Fibroblast of lung (primary cell): ENCODE results near the gene SPACA7. TPM values are rescaled to one million over a fixed set of nuclear protein-coding genes. Genes with fewer than 3 reads are reported as not detected.

Source experiments
- DNase-seq, 2 donors: peaks; one replicate each; pipeline versions ENCODE4 v3.0.0 to v3.0.0-alpha.2; 2010; ENCODE audit warnings: low read depth in 2 of 2
- H2AFZ ChIP-seq: 2 replicates; pipeline ENCODE4 v1.5.1; 2012; ENCODE audit warnings: low read length, control low read depth, inconsistent platforms
- H3K27ac ChIP-seq: 2 replicates; pipeline ENCODE4 v1.5.1; 2011; ENCODE audit warnings: low read length, control low read depth; ENCODE audit not compliant: insufficient read depth
- H3K27me3 ChIP-seq: 2 replicates; pipeline ENCODE4 v1.5.1; 2011; ENCODE audit warnings: mild to moderate bottlenecking, low read length; ENCODE audit not compliant: control insufficient read depth, insufficient read depth
- H3K36me3 ChIP-seq: 2 replicates; pipeline ENCODE4 v1.5.1; 2011; ENCODE audit warnings: low read length; ENCODE audit not compliant: control insufficient read depth, insufficient read depth
- H3K4me1 ChIP-seq: 2 replicates; pipeline ENCODE4 v1.5.1; 2011; ENCODE audit warnings: low read length; ENCODE audit not compliant: control insufficient read depth, insufficient read depth; ENCODE audit errors: extremely low read depth
- H3K4me2 ChIP-seq: 2 replicates; pipeline ENCODE4 v1.5.1; 2011; ENCODE audit warnings: low read length, control low read depth; ENCODE audit not compliant: insufficient read depth; ENCODE audit errors: extremely low read depth
- H3K4me3 ChIP-seq, 4 experiments: fragments of 200-600 bp in 1 of 4; sonication (generic) in 1 of 4; replicated peaks in 1 of 4; 2 replicates each; pipeline ENCODE4 v1.5.1; 2011 to 2016; ENCODE audit warnings: low read length in 4 of 4, low read depth in 3 of 4, mild to moderate bottlenecking in 3 of 4, control low read depth in 2 of 4, inconsistent platforms in 1 of 4, mixed read lengths in 1 of 4; ENCODE audit not compliant: insufficient read depth in 1 of 4; ENCODE audit errors: control extremely low read depth in 1 of 4
- H3K79me2 ChIP-seq: 2 replicates; pipeline ENCODE4 v1.5.1; 2012; ENCODE audit warnings: mild to moderate bottlenecking, low read length, inconsistent platforms; ENCODE audit not compliant: control insufficient read depth, insufficient read depth
- H3K9ac ChIP-seq: 2 replicates; pipeline ENCODE4 v1.5.1; 2011; ENCODE audit warnings: mild to moderate bottlenecking, low read length, control low read depth; ENCODE audit not compliant: insufficient read depth
- H3K9me3 ChIP-seq: 2 replicates; pipeline ENCODE4 v1.5.1; 2012; ENCODE audit warnings: low read depth, low read length; ENCODE audit not compliant: control insufficient read depth, insufficient read depth
- H4K20me1 ChIP-seq: 2 replicates; pipeline ENCODE4 v1.5.1; 2011; ENCODE audit warnings: low read length; ENCODE audit not compliant: control insufficient read depth, insufficient read depth; ENCODE audit errors: extremely low read depth
- EZH2 ChIP-seq: IDR thresholded peaks from 2 replicates; pipeline ENCODE4 v1.5.1; 2012; ENCODE audit warnings: low read length, control low read depth, mild to moderate bottlenecking; ENCODE audit errors: missing control alignments
- polyA plus RNA-seq, 2 donors: library from polyadenylated mRNA; depleted of rRNA in 1 of 2; stranded (reverse) in 1 of 2; unstranded in 1 of 2; fragments of >200 nt; gene quantifications; 2 replicates each; pipeline ENCODE4 v1.2.1, GENCODE V29; 2011 to 2012; ENCODE audit warnings: missing spikeins in 1 of 2
- total RNA-seq: library from RNA; depleted of rRNA; stranded (reverse); fragments of >200 nt; gene quantifications from 2 replicates; pipeline ENCODE4 v1.2.1, GENCODE V29; 2014
- TF ChIP-seq, protein P1 (sequence below), 2 donors: IDR thresholded peaks in 1 of 2; conservative IDR thresholded peaks in 1 of 2; 1 replicate in 1 of 2; 2 replicates in 1 of 2; pipeline ENCODE4 v1.5.1; 2011 to 2012; ENCODE audit warnings: low read length in 2 of 2, control low read depth in 1 of 2, inconsistent platforms in 1 of 2, low read depth in 1 of 2, mild to moderate bottlenecking in 1 of 2

Gene SPACA7
- total and polyA plus RNA-seq, 2 donors (not counting 1 experiment from before 2014, with no cell fraction given), result not detected

DNA sequence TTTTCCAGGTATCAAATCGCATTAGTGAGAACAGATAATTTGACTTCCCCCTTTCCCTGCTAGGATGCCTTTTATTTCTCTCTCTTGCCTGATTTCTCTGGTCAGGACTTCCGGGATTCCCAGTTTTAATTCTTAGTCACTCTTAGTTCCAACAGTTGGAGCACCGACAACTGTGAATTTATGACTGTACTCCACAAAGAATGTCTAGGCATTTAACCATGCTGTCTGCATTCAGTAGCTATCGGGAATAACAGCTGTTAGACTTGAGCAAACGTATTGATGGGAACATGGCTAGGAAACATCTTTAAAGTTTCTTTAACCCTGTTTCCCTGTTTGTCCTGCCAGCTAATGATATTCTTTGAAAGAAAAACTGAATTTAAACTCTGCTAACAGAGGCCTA is 14.1 kb upstream of the SPACA7 start:
- Histone ChIP-seq H2AFZ (no peak overlapping the region), H3K9me3 (no peaks in the 10 kb centered on the region), H3K36me3 (no peaks in the 10 kb centered on the region), H3K9ac (no peak overlapping the region), H3K79me2 (no peaks in the 10 kb centered on the region), H3K27ac (no peak overlapping the region), H3K4me3 (no peak overlapping the region), H3K4me1 (no peaks in the 10 kb centered on the region), H3K4me2 (no peak overlapping the region), H4K20me1 (no peaks in the 10 kb centered on the region), H3K27me3 (no peaks in the 10 kb centered on the region)
- DNase-seq, result no peak
- TF ChIP-seq EZH2, result no peak
- TF ChIP-seq, protein P1, sequence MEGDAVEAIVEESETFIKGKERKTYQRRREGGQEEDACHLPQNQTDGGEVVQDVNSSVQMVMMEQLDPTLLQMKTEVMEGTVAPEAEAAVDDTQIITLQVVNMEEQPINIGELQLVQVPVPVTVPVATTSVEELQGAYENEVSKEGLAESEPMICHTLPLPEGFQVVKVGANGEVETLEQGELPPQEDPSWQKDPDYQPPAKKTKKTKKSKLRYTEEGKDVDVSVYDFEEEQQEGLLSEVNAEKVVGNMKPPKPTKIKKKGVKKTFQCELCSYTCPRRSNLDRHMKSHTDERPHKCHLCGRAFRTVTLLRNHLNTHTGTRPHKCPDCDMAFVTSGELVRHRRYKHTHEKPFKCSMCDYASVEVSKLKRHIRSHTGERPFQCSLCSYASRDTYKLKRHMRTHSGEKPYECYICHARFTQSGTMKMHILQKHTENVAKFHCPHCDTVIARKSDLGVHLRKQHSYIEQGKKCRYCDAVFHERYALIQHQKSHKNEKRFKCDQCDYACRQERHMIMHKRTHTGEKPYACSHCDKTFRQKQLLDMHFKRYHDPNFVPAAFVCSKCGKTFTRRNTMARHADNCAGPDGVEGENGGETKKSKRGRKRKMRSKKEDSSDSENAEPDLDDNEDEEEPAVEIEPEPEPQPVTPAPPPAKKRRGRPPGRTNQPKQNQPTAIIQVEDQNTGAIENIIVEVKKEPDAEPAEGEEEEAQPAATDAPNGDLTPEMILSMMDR (conservative IDR thresholded peaks at IDR 0.05 in 1 of 2, IDR thresholded peaks at IDR 0.05 in 1 of 2; ENCODE audit: low read depth in 1 of 2, low read length in 2 of 2), result no peak

DNA sequence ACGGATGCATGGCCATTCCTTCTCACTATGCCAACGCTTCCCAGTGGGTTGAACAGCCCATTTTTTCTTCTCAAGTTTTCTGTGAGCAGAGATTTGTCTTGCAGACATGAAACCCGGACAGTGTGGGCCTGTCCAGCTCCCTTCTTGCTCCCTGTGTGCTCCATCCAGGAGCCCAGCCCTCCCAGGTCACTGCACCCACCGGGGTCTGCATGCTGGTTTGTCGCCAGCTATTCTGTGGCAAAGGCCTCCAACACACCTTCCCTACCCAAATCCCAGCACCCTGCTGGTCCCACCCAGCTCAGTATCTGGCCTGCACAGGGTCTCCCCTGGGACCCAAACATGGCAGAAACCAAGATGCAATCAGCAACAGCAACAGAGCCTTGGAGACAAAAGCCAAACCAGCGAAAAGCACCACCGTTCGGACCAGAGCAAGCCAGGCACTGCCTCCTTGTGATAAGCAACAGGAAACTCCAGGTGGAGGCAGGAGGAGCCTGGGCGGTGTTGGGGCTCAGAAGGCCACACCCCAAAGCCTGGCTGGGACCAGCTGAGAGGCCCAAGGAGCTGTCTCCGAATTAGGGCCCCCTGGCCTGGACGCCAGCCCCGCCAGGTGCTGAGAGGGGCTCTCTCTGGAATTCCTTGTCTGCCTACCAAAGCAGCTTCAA is 12.2 kb upstream of the SPACA7 start:
- Histone ChIP-seq H3K36me3 (no peaks in the 10 kb centered on the region), H3K9me3 (no peaks in the 10 kb centered on the region), H3K4me3 (no peak overlapping the region), H3K4me2 (no peak overlapping the region), H3K27me3 (no peaks in the 10 kb centered on the region), H2AFZ (no peak overlapping the region), H3K79me2 (no peaks in the 10 kb centered on the region), H3K27ac (no peak overlapping the region), H4K20me1 (no peaks in the 10 kb centered on the region), H3K9ac (no peak overlapping the region), H3K4me1 (no peaks in the 10 kb centered on the region)
- TF ChIP-seq, protein P1 (conservative IDR thresholded peaks at IDR 0.05 in 1 of 2, IDR thresholded peaks at IDR 0.05 in 1 of 2; ENCODE audit: low read depth in 1 of 2, low read length in 2 of 2), result no peak
- TF ChIP-seq EZH2, result no peak
- no peak for DNase-seq

DNA sequence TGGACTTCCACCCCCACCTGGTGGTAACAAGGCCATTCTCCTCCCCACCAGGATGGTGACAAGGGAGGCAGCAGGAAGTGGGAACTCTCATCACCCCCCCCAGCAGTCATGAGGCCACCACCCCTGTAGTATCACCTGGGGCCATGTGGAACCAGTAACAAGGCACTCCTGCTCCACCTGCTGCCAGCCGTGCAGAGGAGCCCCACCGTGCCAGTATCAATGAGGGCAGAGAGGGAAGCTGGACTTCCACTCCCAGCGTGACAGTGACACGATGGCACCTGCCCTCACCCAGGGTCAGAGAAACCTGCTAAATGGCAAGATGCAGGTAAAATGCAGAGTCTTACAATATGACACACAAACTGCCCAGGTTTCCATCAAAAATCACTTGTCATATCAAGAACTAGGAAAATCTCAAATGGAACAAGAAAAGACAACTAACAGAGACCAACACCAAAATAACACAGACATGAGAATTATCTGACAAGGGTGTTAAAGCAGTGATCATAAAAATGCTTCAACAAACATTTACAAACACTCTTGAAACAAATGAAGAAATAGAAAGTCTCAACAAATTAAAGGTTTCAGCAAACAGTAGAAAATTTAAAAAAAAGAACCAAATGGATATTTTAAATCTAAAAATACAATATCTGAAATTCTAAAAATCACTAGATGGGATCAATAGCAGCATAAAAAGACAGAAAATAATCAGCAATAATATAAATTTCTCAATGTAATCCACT is 9.1 kb upstream of the SPACA7 start:
- no peaks in the 10 kb centered on the region for H3K36me3 ChIP-seq
- no peak overlapping the region for H3K9ac ChIP-seq
- H3K4me1 ChIP-seq, result no peaks in the 10 kb centered on the region
- H3K79me2 ChIP-seq, result no peaks in the 10 kb centered on the region
- no peaks in the 10 kb centered on the region for H3K27me3 ChIP-seq
- H4K20me1 ChIP-seq, result no peaks in the 10 kb centered on the region
- no peak for DNase-seq
- no peak for TF ChIP-seq EZH2
- TF ChIP-seq, protein P1 (conservative IDR thresholded peaks at IDR 0.05 in 1 of 2, IDR thresholded peaks at IDR 0.05 in 1 of 2; ENCODE audit: low read depth in 1 of 2, low read length in 2 of 2), result no peak
- H3K4me2 ChIP-seq, result no peak overlapping the region
- H2AFZ ChIP-seq, result no peak overlapping the region
- H3K27ac ChIP-seq, result no peak overlapping the region
- H3K4me3 ChIP-seq, result no peak overlapping the region
- no peaks in the 10 kb centered on the region for H3K9me3 ChIP-seq
